Stimulated activated naive CD8-positive, alpha-beta T cell treated with anti-CD3 and anti-CD28 coated beads, Interleukin-15, Interleukin-2, amounts not matched to agents 100 U/mL and 50 U/mL, for 24 hours (primary cell): ENCODE data around the gene NECTIN1.

Experiments used
- ATAC-seq: fragments of 150-1000 bp; cut with Tn5 transposase; one replicate; pipeline ENCODE4 v1.10.0; 2021
- DNase-seq: peaks from one replicate; pipeline ENCODE4 v3.0.0; 2021

Gene NECTIN1

DNA sequence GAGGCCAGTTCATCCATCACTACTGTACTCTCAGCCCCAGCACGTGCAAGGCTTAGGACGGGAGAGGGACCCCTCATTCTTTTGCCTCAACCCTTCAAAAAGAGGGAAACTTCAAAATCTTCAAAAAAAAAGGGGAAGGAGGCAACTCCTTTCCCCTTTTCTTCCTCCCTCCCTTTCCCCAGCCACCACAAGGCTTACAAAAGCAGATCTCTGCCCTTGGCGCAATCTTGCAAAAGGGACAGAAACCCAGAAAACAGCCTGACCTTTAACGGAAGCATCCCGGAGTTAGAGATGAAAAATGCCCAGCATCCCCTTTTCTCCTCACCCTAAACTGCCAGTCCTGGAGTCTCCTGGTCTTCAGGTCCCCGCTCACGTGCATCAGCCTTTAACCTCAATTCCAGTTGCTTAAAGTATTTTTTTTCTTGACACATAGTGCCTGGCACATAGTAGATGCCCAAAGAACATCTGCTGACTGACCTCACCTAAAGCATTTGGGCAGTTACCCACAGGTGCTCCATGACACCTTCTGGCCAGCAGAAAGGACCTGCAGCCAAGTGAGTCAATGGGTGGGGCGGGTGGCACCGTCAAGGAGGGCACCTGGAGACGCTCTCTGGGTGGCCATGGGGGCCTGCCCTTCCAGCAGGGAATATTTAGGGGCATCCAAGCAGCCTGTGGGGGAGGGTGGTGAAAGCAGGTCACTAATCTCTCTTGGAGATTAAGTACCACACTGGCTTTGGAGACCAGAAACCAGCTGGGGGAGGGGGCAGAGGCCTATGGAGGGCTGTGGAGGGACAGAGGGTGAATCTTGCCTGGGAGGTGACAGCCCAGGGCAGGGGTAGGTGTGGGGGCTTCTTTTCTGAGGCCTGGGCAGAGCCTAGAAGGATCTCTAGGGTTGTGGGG, 16.3 kb downstream of the NECTIN1 start:
- ATAC-seq (no peak), DNase-seq (no peak)

DNA sequence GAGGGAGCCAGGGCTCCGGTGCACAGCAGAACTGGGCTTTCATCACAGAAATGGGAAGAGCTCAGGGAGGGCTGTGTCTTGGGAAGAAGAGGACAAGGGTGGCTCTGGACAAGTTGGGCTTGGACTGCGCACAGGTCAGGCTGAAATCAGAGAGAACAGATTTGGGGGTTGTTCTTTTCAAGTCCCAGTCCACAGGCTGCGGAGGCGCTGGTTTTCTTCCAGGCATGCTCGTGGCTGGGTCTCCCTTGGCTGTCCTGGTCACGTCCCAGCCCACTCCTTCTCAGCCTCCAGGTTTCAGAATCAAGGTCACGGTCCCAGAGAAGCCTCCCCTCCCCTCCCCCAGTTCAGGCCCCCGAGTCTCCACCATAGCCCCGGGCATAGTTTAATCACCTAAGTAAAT, 17.0 kb downstream of the NECTIN1 start:
- DNase-seq: no peak
- no peak for ATAC-seq

DNA sequence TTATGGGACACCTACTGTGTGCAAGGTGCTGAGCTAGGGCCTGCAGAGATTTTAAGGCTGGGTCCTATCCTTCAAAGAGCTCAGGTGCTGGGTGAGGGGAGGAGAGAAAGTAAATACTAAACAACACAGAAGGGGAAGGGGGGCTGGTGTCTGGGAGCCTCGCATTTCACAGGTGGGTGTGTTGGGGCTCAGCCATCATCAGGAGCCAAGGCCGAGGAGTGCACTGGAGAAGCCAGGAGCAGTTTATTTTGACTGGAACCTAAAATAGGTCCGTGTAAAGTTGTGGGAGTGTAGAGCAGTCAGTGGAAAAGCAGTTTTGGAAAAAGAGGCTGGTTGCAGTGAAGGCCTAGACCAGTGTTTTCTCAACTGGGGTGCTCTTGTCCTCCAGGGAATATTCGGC, 17.5 kb downstream of the NECTIN1 start:
- DNase-seq: no peak
- no peak for ATAC-seq

DNA sequence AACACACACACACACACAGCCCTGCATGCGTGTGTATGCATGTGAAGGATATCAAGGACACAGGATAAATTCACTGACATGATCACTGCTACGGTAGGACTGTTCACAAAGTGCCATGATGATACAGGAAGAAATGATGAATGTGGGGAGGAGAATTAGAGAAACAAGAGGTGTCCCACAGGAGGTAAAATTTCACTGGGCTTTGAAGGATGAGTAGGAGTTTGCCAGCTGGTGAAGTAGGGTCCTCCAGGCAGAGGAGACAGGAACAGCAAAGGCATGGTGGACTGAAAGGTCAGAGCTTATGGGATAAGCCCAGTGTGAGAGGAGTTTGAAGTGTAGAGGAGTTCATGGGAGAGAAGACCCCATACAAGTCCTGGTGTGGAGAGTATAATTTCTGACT, 18.6 kb downstream of the NECTIN1 start:
- DNase-seq (no peak), ATAC-seq (no peak)

DNA sequence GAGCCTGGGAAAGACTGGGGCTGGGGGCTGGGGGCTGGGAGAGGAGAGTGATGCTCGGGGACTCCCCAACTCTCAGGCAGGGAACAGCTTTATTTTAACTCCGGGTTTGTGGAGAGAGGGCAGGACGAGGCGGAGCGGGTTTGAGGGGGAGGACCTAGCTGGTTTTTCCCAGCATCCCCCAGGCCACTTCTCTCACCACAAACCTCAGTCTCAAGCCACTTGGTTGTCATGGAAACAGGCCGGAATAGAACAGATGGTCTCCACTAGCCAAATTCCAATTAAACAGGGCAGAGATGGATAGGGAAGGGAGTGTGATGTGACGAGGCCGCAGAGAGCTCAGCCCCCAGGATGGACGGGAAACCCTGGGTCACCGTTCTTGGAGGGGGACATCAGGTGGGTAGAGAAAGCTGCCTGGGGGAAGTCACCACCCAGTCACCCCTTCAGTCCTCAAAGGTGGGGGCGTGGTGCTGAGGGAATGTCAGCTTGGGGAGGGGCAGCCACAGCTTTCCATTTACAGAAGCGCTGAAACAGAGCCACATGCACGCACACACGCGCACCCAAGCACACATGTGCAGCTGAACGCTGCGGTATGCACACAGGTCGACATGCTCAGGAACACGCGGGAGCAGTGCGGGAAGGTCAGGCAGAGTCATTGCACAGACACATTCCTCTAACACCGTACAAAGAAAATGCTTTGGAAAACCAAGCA, 19.2 kb downstream of the NECTIN1 start:
- DNase-seq: peak; percentile 35
- peak; percentile 55 for ATAC-seq

DNA sequence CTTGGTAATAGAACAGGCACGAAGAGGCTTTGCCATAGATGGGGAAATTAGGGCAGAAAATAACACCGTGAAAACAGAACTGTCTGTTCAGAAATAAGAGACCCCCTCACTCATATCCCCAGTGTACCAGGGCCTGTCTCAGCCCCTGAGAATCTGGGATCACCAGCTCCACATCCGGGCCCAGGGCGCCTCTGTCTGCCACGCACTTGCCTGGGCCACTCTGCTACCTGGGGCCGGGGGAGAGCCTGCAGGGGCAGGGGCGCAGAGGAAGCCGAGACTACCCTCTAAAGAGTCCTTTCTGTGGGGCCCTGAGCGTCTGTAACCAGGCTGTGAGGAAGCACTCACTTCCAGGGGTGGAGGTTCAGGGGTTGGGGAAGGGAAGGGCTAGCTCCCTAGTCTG, 19.8 kb downstream of the NECTIN1 start:
- no peak for DNase-seq
- peak; percentile 8 for ATAC-seq

DNA sequence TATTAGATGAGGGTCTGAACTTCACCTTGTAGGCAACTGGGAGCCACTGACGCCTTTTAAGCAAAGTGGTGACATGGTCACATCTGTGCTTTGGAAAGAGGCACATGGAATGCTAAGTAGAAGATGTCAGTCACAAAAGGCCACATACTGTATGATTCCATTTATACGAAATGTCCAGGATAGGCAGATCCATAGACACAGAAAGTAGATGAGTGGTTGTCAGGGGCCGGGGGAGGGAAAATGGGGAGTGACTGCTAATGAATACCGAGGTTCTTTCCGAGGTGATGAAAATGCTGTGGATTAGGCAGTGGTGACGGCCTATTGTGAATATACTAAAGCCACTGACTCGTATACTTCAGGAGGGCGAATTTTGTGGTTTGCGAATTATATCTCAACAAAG, 20.6 kb downstream of the NECTIN1 start:
- ATAC-seq (no peak), DNase-seq (no peak)

DNA sequence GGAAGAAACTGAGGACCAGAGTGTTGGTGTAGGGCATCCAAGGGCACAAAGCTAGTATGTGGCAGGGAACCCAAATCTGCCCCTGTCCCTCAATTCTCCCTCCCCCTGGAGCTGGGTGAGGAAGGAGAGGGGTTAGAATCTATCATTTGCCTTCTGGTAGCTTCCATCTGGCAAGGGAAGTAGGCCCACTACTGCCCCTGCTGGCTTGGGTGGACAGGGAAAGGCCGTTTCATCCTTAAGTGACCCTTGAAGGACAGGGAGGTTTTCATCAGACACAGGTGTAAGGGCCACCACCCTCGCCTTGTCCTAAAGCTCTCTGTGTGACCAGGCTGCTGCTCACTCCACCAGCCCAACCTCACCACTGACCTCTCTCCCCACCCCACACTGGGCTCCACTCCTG, 22.1 kb downstream of the NECTIN1 start:
- ATAC-seq (no peak), DNase-seq (no peak)

DNA sequence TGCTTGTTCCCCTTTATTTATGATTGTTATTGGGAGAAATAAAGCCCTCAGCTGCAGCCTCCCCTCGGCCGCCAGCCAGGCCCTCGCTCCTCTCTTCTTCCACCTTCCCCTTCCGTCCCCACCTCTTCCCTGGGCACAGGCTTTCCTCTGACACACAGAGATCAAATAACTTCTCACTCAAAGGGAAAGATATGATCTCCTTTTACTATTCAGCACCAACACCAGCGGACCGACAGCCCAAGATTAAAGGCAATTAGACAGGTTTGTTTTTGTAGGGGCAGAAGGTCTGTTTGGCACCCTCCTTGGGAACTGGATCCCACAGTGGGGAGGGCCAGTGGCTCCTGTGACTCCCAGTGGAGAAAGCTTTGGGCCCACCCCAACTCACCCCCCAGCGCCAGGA, 23.0 kb downstream of the NECTIN1 start:
- DNase-seq: no peak
- no peak for ATAC-seq

DNA sequence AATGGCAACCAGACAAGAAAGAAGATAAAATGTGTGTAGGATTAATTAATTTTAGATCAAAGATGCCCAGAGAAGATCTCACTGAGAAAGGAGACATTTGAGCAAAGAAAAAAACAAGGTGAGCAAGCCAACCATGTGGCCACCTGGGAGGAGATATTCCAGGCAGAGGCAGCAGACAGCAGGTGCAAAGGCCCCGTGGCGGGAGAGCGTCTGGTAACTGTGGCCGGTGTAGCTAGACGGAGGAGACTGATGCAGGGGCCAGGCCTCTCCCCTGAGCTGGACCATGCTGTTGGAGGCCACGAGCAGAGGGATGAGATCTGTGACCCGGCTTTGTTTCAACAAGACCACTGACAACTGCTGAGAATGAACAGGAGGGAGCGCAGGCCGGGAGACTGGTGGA, 23.6 kb downstream of the NECTIN1 start:
- no peak for DNase-seq
- ATAC-seq: no peak

DNA sequence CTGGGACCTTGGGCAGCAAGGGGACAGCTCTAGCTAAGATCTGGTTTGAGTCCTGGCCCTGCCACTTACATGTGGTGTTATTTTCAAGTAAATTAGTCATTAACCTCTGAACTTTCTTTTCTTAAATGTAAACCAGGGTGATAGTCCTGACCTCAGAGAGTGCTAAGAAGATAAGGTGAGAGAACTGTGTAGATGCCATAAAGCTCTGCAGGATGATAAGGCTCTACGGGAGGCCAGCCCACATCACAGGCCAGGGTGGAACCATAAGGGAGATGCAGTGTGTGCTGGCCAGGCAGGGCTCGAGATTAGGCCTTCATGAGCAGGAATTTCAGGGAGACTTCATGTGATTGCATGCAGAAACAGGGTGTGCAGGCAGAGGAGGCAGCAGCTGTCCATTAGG, 24.2 kb downstream of the NECTIN1 start:
- ATAC-seq (no peak), DNase-seq (no peak)

DNA sequence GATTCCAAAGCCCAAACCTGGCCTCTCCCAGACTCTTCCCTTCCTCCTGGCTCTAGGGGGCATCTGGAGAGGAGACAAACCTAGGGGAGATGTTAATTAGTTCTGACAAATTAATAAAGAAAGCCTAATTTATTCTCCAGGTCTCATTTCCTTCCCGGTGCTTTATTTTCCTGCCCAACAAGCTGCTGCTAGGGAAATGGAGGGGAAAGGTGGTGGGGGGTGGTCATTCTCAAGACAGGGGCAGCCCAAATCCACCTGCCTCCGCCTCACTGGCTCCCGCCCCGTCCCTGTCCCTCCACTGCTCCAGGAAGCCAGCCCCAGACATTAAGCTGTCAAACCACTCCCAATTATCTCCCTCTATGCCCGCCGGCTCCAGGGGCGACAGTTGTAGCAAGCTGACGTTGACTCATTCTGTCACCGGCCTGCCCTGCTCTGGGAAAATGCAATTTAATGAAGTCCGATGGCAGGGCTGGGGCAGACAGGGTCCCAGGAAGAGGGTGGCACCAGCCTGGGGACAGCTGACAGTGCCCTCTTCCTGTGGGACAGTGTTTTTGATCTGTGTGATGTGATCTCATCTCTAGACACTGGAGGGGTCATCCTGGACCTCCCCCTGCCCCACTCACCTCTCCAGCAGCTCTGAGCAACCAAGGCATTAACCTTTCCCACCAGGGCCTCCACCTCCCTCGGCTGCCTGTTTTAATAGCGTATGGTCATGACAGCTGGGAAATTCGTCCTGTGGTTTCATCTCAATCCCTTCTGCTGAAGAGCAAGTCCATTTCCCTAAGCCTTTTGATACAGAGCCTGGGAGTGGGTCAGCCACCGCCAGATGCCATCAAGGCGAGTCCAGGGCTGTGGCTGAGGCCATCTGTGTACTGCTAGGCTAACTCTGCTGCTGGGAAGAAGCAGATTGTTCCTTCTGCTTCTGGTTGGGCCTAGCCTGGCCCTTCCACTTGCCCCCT, 27.1 kb downstream of the NECTIN1 start:
- DNase-seq (no peak), ATAC-seq (no peak)

DNA sequence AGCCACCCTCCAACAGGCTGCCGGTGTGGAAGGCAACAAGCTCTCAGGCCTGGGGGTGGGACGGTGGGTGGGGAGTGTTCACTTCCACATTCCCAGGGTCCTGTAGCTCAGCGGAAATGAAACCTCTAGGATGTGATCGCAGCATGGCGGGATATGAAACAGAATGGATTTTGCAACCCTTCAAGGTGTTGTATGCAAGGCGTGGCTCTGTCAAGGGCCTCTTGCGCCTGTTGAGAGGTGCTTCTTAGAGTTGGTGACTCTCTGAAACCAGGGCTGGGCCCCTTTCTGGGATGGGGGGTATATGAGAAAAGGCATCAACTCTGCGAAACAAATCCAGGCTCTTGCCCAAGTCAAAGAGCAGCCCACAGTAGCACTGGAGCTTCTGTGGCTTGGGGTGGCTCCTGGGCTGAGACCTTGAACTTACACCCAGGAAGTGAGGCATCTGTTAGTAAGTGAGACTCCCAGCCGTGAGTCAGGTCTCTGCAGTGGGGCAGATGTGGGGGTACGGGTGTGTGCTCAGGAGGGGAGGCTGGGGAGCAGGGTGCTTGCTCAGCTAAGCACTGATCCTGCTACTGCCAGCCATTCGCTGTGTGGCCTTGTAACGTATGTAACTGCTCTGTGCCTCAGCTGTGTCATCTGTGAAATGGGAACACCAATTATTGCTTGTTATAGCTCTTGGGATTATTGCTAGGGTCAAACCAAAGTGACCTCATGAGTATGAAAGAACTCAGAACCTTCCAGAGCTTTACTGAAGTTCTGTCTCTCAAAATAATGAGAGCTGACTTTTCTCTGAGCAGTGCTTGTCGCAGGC, 28.3 kb downstream of the NECTIN1 start:
- peak; percentile 70 for ATAC-seq
- DNase-seq: peak; percentile 11

DNA sequence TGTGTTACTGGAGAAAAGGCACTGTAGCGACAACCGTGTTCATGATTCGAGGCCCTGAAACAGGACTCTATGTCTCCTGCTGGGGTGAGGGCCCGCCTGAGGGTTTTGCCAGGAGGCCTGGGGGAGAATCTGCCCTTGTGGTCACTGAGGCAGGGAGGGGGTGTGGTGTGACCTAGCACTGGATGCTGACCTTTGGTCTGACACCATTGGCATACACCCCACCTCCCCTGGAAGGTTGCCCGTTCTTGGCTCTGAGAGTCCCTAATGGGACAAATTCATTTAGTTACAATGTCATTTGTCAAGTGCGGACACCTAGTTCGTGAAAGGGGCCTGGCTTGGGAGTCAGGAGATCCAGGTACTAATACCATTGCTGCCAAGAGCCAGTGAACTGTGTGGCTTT, 29.0 kb downstream of the NECTIN1 start:
- DNase-seq (no peak), ATAC-seq (no peak)

DNA sequence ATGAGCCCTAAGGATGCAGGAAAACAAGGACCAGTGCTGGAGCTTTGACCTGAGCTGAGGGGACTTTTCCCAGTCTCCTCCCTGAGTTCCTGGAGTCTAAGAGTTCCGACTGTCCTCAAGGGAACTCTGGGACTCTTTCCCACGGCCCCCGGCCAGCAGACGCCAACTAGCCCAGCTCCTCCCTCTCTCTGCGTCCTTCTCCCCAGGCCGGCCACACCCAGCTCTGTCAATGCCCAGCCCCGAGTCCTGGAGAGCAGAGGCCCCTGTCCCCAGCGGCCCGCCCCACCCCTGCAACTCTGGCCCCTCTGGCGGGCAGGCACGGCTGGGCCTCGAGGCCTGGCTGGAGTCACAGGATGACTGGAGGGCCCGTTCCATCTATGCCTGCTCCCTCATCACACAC, 29.8 kb downstream of the NECTIN1 start:
- ATAC-seq (no peak), DNase-seq (no peak)

DNA sequence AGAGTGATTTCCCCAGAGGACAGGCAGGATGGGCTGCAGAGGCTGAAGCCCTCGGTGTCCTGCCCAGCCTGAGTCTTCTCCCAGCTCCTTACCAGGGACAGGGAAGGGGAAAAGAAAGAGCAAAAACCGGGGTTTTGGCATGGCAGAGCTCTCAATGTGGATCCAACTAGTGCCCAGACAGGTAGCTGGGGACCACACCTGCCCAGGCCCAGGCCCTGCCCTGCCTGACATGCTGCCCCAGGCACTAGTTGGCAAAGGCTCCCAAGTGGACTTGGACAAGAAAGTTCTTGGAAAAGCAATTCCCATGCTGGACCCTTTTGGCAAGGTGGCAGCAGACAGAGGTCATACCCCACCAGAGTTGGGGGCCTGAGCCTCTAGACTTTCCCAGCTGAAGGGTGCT, 31.1 kb downstream of the NECTIN1 start:
- DNase-seq: no peak
- no peak for ATAC-seq

DNA sequence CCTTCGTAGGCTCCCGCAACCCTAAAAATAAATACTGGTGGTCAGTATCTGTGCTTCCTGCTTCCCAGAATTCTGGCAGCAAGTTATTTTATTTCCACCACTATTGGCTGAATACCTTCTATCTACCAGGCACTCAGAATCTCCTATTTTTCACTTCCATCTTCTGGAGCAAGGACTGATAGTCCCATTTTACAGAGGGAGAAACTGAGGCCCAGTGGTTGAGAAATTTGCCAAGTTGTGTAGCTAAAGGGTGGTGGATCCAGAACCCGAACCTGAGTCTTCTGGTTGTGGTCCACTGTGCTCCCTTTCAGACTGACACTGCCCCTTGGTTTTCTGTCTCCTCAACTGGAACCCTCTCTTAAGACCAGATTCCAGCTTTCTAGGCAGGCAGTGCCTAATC, 31.6 kb downstream of the NECTIN1 start:
- DNase-seq (no peak), ATAC-seq (no peak)

DNA sequence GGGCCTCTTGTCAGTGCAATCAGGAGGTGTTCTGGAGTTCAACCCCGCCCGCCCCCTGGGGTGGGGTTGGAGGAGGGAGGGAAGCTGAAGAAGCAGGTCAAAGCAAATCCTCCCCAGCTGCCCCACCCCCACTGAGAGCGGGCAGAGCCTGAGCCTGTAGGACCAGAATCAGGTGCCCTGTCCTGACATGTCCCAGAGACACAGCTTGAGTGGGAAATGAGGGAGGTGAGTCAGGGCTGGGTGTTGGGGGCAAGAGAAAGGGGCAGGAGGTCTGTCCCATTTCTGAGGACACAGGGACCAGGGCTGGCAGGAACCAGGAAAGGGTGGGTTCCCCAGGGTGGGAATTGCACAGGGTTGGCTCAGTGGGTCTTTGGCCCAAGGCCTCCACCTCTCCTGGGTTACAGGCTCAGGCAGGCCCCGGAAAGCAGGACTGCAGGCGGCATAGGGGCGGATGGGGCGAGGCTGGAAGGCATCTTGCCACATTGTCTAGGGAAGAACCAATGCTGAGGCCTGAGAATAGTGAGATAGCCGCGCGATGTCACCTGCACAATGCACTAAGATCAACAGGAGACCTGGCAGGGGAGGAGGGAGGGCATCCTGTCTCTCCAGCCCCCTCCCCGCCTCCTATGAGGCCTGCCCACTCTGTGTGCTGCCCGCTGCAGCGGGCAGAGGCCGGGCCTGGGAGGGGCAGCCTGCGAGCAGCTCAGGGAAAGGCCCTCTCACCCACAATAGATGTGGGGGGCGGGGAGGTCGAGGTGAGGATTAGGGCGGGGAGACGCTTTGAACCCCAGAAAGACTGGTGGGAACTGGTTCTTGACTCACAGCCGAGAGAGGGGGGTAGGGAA, 32.4 kb downstream of the NECTIN1 start:
- no peak for ATAC-seq
- no peak for DNase-seq

DNA sequence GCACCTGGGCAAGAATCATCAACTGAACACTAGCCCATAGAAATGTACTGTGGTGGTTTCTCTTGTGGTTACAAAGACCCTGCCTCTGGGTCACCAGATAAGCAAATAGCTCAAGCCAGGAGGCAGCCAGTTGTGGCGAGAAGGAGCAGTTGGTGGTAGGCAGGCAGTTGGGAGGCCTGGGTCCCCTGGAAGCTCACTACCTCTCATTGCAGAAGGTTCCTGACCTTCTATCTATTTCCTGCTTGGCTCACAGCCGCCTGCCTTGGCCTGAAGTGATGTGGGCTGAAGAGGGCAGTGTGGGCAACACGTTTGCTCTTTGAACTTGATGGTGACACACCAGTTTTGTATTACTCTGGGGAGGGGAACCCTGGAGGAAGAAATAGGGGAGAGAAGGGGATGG, 34.7 kb downstream of the NECTIN1 start:
- ATAC-seq (no peak), DNase-seq (no peak)

DNA sequence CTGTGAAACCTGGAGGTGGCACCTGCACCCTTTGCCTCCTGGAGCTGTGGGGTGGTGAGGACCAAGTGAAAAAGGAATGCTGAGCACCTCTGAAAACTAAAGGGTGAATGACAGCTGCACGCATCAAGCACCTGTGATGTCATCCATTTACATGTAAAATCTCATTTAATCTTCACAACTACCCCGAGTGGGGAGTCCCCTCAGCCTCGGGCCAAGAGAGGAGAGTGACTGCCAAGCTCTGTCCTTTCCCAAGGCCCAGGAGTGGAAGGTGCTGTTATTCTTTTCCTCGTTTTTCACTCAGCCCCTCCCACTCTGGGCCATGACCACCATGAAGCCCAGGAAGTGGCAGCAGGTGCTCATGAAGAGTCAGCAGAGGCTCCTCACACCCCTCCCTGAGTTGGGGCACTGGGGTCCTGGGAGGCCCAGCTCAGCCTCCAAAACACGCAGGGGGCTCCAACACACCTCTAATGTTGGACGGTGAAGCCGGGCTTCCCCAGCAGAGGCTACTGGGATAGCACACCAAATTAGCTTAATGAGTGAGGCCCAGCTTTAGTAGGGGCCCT, 35.7 kb downstream of the NECTIN1 start:
- ATAC-seq: no peak
- DNase-seq: no peak

DNA sequence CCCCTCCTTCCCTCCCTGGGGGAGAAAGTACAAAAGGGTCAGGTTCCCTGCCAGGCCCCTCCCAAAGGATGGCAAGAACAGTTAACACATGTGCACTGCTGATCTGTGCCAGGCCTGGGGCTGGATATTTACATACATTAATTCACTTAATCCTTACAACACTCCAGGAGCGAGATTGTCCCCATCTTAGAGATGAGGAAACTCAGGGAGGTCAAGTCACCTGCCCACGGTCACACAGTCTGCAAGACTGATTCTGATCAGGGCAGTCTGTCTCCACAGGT, 36.5 kb downstream of the NECTIN1 start:
- DNase-seq (no peak), ATAC-seq (no peak)
